HS-27A (cell line): ENCODE data around the gene GRM5.
"Not testable (repeated sequence)": the region's sequence is repeated elsewhere in the genome, so short reads cannot be mapped to it uniquely, and the experiment has no call there.

ENCODE experiments used
- DNase-seq: peaks from one replicate; pipeline ENCODE4 v3.0.0-alpha.2; 2012; ENCODE audit warnings: low read depth, missing footprints

GRM5 gene

DNA sequence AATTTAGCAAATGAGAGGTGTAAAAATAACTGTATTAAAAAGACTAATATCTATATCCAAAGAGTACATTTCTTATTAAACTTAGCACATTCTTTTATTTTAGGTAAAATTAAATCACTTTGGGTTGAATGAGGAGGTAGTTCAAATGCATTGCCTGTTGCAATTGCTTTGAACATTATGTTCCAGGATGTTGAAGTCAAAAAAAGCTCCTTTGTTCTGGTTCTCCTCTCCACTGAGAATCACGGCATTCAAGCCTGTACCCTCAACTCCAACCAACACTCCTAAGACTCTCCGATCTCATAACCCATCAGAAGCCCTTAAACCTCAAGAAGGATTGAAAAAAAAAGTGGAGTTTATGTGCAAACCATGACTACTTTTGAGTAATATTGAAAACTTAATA, 230.1 kb downstream of the GRM5 start:
- not testable (repeated sequence) for DNase-seq

DNA sequence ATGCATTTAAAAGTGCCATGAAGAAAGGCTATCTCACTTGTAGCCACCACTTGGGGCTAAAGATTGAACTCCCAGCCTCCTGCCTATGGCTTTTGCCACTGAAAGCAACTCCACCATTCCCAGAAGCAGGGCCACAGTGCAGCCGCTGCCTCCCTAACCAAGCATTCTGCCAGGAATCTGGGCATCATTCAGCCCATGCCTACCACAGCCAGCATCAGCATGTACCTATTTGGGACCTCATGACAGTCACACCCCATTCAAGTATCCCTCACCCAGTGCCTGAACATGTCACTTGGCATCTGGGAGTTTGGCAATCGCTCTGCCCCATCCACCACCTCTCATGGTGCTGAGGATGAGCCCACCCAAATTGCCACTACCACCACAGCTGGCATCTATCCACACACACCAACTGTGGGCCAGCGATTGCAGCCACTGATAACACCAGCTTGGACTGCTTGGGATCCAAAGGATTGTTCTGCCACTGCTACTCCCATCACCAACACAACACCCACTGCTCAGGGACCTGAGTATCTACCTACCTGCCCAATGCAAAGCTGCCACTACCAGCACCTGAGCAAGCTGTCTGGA, 234.4 kb downstream of the GRM5 start:
- DNase-seq, result no peak

DNA sequence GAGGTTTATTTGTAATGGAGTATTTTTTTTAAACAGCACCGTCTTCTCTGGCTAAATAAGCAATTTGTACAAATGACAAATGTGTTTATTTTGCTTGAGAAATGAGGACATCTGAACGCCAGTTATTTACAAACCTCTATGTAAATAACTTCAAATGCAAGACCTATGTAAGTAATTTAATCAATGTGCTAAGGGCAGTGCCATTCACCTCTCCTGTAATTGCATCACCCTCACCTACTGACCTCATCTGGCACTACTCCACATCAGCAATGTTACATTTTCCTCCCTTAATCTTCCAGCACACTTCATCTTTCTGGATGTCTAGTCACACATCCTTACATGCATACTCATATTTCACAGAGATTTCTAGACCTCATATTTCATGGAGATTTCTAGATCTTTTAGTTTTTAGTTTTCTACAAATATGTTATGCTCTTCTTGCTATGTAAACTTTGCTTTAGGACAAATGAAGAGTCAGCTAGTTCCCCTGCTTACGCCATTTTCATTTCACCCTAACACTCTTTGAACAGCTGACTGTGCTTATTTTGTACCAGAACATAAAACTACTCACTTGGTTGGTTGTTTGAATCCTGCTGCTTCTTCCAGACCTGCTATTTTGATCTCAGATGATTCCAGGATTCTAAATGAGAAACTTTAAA, 238.6 kb downstream of the GRM5 start:
- DNase-seq, result no peak

DNA sequence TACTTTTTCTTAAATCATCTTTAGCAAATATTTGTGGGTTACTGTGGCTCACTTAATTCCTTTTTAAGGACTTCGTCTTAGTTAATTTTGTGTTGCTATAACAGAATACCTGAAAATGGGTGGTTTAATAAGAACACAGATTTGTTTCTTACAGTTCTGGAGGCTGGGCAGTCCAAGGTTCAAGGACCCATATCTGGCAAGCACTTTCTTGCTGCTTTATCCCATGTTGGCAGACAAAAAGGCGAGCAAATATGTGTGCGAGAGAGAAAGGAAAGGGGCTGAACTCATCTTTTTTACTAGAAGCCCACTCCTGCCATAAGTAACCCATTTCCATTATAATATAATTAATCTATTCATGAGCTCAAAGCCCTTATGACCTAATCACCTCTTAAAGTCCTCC, 246.2 kb downstream of the GRM5 start:
- no peak for DNase-seq

DNA sequence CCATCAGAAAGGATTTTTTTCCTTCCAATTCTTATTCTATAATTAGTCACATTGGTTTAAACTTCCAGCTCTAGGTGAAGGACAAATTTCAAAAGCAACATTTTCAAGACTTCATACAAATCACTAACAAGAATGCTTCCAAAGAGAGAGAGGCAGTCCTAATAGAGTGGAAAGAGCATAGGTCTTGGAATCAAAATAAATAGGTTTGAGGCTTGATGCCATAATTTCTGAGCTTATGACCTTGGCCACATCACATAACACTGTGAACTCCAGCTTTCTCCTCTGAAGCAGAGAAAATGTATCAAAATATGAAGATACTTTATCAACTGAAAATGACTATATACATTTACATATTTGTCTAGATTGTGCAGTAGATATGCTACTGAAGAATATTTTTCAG, 246.8 kb downstream of the GRM5 start:
- DNase-seq, result no peak

DNA sequence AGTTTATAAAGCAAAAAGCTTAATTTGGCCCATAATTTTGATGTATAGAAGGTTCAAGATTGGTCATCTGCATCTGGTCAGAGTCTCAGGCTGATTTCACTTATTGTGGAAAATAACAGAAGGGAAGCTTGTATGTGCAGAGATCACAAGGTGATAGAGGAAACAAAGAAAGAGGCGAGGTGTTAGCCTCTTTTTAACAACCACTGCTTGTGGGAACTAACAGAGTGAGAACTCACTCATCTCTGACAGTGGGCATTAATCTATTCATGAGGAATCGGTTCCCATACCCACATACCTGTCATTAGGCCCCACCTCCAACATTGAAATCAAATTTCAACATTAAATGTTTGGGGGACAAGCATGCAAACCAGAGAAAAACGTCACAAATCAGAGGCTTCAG, 250.3 kb downstream of the GRM5 start:
- no peak for DNase-seq

DNA sequence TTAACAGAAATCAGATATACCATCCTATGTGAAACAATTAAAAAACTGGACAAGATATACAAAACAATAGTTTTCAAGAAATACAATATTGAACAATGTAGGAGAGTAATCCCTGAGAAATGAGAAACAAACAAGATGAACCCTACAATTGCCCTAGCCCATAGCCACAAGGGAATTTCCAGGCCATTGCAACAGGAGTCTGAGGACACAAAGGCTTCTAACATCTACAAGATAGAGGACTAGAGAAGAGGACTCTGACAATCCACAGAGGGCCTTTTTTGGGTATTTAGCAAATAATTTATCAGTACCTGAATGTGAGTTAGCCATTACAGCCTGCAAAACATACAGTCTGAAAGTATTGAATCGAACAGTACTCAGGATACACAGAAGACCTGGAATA, 251.7 kb downstream of the GRM5 start:
- no peak for DNase-seq

DNA sequence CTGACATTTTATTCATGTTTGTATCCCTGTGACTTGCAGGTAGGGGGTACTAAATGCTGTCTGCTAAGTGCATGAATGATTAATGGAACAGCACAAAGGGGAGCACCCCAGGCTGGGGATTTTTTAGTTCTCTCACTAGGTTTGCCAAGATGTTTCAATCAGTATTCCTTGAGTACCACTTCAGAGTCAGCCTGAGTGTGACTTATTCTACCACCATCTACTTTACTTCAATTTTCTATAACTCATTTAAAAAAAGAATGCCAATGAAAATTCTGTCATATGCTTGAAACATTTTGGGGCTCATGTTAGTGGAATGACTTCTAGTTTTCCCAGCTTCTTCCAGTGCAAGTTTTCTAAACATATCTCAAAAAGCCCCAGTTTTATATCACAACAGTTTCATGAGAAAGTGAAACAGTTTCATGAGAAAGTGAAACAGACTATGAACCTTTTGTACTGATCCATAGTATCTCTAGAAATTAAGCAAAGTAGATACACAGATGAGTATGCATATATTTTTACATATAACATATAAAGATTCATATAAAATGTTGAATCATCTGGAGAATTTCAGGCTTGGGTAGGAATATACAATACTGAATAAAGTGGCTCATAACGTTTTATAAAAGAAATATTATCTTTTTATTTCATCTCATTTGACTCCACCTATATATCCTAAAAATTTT, 252.4 kb downstream of the GRM5 start:
- DNase-seq, result no peak

DNA sequence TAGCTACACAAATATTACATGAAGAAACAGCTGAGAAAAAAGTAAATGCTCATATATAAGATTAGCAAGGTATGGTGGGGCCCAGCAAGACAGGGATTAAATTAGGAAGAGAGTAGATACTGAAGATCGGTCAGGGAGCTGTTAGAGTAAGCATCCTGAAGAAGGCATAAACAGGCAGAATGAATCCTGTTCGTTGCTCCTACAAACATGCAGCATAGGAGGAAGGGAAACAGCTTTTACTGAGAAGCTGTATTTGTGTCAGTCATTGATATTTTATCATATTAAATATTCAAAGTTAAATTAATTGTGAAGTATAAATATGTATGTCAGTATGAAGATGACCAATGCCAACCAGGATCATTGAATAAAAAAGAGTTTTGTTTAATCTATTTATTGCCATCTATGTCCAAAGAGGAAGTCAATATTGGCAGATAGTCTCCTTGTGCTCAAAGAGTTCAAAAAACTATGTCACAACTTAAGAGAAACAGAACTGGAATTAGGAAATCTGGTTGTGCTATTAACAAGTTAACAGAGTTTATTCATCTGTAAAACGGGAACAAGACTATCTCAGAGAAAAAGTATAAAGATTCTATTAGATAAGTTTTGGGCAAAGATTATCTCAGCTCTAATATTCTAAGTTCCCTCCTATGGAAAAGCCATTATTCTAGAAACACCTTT, 255.2 kb downstream of the GRM5 start:
- no peak for DNase-seq

DNA sequence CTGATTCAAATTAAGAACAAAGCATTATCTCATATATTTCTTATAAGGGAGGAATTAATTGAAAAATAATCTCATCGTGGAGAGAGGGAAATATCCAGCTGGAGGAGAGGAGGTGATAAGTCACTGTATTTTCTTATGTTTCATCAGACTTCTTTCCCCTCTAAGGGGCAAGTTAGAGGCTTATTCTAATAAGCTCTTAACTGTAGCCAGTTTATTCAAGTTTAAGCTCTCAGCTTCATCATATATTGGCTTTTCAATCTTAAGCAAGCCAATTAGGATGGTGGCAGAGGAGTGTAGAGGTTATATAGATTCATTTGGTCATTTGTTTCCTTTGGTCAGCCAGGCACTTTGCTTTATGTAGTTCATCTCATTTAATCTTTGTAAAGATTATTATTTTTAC, 256.7 kb downstream of the GRM5 start:
- no peak for DNase-seq

DNA sequence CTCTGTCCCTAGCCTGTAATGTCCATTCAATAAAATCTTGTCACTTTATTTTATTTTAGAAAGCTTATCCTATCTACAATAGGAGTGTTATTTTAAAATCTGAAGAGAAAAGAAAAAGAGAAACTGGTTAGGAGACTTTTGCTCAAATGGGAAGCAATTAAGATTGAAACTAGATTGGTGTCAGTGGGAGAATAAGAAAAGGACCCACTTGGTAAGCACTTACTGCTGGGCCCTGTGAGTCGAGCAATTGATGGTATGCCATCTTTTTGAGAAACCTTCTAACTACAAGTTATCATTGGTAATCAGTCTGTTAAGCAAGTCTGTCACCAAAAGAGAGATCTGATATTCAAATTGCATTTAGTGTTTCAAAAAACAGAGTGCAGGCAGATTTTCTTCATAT, 258.4 kb downstream of the GRM5 start:
- no peak for DNase-seq

DNA sequence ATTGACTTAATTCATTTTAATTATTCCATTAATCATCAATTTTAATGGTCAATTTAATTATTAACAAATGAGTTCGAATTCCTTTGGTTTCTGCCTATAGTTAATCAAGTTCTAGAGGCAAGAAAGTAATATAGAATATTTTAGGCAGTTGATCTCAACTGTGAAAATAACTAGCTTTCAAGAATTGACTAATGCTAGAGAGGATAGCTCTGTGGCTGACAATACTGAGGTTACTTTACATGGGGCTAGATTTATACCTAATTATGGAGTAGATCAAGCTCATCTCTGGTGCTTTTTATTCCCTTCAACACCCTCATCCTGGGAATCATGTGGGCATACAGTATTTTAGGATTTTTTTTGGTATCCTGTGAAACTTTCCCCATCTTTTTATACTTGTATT, 259.4 kb downstream of the GRM5 start:
- no peak for DNase-seq

DNA sequence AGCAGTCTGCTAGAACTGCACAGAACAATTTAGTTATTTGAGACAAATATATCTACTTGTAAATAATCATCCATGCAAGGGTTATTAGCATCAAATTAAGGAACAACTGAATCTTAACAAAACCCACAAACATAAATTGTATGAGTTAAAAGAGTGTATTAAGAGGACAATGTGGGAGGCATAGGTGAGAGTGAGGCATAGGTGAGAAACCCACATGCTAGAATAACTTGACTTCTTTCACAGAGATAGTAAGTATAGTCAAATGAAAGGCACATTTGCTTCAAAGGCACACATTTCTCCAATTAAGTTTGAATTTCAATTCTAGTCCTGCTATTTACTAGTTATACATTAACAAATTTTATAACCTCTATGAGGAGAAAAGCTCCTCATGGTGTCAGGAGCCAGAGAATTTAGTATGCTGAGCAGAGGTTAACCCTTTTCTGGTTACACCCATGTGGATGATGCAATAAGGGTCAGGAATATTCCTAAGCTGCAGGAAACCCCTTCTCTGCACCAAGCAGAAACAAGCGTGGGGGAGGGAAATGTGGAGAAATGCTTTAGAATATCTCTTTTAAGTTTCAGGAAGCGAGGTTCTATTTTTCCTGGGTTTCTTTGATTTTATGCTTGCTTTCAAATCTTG, 264.2 kb downstream of the GRM5 start:
- DNase-seq, result no peak

DNA sequence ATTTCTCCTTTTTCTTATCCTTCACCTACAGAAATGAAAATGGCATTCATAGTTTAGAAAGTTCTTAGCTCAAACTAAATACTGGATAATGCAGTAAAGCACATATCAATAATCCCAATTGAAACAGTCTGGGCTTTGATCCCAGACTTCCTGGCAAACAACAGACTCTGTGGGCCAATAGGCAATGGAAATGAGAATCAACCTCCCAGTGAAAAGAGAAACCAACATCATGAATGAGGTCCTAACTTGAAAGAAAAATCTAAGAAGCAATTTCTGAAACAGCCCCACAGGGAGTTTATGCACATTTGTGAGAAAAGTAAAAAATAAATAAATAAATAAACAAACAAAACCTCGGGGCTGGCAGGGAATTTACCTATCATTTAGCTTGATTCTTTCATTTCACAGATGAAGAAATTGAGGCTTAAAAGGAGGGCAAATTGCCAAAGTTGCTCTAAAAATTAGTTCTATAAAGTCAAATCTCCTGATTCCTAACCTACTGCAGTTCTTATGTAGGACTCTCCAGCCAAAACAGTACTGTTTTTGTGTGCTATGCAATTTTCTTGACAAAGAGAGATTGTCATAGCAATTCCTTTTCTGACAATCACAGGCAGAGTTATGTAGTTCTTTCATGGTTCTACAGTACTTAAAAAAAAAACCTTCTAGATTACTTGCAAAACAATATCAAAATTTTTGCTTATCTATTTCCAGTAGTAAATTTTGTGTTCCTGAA, 265.8 kb downstream of the GRM5 start:
- DNase-seq, result no peak

DNA sequence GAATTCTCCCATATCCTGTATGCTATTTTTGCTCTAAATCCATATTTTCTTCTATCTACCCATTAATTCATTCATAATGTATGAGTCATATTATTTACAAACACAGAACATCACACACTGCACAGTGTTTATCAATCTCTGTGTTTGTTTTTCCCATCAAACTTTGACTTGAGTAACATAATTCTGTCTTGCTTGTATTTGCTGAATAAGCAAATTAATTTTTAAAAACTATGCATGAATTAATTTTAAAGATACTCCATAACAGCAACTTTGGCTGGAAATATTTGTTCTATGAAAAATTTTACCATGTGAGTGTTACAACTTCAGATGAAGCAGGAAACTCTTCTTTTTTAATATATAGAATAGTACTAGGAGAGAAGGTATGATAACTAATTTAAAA, 275.6 kb downstream of the GRM5 start:
- no peak for DNase-seq

DNA sequence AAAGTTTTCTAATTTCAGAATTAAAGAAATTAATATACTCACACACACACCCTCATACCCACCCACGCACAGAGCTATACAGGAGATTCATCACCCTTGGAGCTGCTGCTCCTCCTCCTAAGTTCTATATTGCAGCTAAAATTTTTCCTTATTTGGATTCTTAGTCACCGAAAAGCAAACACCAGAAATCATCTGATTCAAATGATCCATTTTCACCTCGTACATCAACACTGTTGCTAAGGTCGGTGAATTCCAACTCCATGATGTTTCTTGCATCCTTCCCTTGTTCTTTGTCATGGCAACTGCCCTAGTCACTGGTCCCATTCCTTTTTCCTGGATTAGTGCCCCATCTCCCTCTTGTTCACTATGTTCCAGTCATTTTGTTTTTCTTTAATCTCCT, 286.2 kb downstream of the GRM5 start:
- peak; percentile 5 for DNase-seq

DNA sequence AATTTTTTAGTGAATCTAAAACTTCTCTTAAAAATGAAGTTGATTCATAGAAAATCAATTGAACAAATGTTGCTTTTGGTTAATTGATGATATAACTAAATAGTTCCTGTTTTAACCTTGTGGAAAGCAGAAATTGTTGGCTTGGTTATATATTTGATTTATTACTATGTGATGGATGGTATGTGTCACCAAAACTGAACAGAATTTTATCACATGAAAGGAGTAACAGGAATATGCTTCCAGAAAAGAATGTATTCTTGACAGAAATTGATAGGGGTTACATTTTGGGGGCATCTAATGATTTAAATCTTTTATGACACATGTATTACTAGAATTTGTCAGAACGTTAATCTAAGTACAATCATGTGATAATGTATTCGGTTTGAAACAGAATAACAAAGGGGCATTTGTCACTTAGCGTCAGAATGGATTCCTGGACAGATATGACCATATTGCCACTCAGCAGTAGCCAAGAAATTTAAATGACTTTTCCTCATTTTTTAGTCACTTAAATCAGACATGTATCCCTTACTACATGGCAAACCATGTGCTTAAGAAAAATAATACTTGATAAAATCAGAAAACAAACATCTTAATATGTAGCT, 295.2 kb downstream of the GRM5 start:
- DNase-seq, result no peak

DNA sequence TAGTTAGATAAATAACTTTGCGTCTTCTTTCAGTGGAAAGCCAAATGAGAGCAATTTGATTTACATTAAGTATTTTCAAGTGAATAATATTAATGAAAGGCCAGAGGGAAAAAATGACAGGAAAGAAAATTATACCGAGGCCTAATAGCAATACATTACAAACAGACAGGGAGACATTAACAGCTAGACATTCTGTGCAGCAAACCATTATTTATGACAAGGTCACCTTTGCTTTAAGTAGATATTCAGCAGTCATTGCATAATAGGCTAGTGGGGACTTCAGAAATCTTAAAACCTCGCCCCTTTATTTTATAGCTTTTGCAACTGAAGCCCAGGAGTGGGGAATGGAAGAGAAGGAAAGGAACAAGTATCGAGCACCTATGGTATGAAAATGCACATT, 321.6 kb downstream of the GRM5 start:
- no peak for DNase-seq

DNA sequence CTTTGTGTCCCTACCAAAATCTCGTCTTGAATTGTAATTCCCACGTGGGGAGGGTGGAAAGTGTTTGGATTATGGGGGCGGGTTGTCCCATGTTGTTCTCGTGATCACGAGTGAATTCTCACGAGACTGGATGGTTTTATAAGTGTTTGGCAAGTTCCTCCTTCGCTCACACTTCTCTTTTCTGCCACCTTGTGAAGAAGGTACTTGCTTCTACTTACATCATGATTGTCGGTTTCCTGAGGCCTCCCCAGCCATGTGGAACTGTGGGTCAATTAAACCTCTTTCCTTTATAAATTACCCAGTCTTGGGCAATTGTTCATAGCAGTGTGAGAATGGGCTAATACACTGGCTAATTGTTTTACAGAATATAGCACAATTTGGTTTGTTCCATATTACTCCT, 326.3 kb downstream of the GRM5 start:
- no peak for DNase-seq

DNA sequence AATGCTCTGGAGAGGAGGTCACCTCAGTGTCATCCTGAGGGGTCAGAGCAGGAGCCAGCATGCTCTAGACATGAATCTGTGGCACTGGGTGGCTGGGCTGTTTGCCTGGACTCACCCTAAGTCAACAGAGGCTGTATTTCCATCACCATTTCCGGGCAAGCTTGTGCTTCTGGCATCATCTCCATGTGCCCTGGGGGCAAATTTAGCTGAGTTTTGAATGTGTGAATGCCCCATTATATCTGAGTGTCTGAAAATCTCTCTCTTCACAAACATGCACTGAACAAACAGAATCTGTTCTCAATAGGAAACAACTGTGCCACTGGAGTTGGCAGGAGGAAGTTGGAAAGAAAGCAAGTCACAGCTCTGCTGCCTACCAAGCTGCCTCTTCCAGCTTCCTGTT, 356.2 kb downstream of the GRM5 start:
- no peak for DNase-seq

DNA sequence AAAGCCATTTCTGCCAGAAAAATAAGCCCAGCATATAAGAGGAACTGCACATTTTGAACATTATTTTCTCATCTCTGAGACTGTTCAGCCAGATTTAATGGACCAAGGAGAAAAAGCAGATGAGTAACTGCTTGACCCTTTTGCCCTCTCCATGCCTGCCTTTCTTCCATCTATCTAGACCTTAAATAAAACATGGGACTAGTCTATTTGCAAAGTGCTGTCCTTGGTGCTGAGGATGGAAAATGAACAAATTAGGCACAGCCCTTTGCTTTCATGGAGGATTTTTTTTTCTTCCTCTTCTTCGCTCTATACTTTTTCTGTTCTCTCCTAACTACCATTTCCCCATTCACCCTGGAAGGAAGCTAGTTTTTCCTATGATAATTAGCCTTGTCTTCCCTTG, 361.3 kb downstream of the GRM5 start:
- no peak for DNase-seq

DNA sequence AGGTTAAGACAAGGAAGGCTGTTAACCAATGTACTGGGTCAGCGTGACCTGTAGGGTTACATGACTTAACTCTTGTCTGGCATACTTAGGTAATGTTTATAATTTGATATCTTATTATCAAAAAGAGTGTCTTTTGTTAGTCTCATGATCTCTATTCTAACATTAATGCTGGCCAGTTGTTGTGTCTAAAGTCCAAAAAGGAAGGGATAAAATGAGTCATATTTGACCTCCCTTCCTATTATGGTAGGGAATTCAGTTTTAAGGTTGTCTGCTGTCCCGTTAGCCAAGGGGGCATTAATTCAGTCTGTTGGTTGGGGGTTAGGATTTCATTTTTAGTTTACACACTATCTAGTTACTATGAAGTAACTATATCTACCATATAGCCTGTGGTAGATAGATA, 364.0 kb downstream of the GRM5 start:
- no peak for DNase-seq
